ENCODE measurements around the gene NCOA4.
"Not testable (repeated sequence)": the region's sequence is repeated elsewhere in the genome, so short reads cannot be mapped to it uniquely, and the experiment has no call there.

NCOA4 gene

DNA sequence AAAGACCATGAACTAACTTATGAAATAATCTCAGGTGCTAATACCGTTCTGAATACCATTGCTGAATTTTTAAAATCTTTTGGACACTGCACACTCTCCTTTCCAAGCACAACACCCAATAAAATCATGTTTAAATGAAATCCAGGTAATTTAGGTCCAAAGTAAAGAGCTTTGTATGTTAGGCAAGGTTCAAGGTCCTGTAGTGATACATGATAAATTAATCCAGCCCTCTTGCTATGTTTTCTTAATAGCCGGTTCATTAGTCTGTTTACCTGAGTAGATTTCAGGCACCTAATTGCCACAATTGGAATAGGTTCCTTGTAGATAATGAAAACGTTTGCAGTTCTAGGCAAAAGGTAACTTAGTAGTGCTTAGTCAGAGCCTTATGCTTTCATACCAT is 44.8 kb downstream of the NCOA4 start:
- DNase-seq (ENCODE audit: extremely low read depth in 1 of 2, low read depth in 1 of 2), result not testable (repeated sequence)

- not testable (repeated sequence) for DNase-seq (ENCODE audit: extremely low read depth in 1 of 2, low read depth in 1 of 2)
Observed at GRCh38 chr10:45984473-45984872, 46.0 kb downstream of the NCOA4 start.

DNA sequence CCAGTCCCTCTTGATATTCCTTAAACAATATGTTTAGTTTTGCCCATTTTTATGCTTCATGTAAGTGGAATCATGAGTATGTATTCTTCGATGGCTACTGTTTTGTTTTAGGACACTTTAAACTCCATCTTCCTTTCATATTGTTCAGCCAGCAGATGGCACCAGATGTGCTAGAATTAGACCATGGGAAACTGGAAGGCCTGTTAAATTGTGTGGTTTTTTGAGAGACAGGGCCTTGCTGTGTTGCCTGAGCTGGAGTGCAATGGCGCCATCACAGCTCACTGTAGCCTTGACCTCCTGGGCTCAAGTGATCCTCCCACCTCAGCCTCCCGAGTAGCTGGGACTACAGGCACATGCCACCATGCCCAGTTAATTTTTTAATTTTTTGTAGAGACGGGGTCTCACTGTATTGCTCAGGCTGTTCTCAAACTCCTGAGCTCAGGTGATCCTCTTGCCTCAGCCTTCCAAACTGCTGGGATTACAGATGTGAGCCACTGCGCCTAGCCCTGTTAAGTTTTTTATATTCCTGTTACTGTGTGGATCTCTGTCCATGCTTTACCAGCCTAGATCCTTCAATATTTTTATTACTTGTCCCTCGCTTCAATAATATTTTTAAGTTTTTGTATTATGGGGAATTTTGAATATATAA is 46.8 kb downstream of the NCOA4 start:
- DNase-seq (ENCODE audit: extremely low read depth in 1 of 2, low read depth in 1 of 2), result not testable (repeated sequence)

- DNase-seq (ENCODE audit: extremely low read depth in 1 of 2, low read depth in 1 of 2), result not testable (repeated sequence)
Observed at GRCh38 chr10:45981367-45981766, 49.1 kb downstream of the NCOA4 start.

DNA sequence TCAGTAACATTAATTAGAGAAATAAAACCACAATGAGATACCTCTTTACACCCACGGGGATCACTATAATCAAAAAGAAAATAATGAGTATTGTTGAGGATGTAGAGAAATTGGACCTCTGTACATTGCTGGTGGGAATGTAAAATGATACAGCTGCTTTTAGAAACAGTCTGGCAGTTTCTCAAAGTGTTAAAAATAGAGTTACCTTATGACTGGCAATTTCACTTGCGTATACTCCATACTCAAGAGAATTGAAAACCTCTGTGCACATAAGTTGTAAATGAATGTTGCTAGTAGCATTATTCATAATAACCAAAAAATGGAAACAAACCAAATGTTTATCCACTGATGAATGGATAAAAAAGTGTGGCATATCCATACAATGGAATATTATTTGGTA is 51.9 kb downstream of the NCOA4 start:
- not testable (repeated sequence) for DNase-seq (ENCODE audit: extremely low read depth in 1 of 2, low read depth in 1 of 2)

DNA sequence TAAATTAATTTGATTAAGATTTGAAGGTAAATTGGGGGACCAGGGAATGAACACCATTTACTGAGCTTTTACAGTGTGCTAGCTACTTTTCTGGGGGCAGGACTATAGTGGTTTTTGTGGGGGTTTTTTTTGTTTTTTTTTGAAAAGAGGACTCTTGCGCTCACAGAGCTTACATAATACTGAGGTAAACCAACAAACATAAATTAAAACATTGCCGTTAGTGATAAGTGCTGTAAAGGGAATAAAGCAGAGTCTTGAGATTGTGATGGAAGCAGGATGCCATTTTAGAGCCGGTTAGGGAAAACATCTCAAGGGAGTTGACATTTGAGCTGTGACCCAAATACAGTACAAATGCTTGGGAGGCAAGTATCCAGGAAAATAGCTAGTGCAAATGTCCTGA is 56.4 kb downstream of the NCOA4 start:
- DNase-seq (ENCODE audit: extremely low read depth in 1 of 2, low read depth in 1 of 2), result not testable (repeated sequence)

- not testable (repeated sequence) for DNase-seq (ENCODE audit: extremely low read depth in 1 of 2, low read depth in 1 of 2)
Observed at GRCh38 chr10:45972813-45973169, 57.6 kb downstream of the NCOA4 start.

DNA sequence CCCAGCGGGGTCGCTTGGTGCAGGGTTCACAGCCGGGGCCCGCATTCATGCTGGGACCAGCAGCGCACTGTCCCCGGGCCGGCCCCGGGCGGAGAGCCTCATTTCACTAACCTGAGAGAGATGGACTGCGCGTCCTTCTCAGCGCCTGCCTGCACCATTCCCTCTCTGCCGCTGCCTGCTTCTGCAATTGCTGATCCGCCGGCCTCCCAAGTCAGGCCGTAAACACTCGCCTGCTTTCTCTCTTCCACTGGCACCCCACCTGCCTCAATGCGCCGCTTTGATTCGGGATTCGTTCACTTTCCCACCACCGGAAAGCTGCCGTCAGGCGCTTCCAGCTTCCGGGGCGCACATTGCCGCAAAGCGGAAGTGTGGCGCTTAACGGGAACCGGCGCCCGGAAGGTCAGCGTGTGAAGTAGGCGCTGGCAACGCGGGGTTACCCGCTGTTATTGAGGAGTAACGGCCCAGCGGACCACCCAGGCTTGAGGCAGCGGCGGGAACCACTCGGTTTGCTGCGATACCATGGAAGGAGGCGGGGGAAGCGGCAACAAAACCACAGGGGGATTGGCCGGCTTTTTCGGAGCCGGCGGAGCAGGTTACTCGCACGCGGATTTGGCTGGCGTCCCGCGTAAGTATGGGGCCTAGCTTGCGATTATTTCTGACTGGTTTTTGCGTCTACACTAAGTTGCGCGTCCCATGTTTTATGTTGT is 58.2 kb downstream of the NCOA4 start, which contains the start of gene TIMM23:
TSS of gene TIMM23 (plus strand) at position 384 of the 707 bp plus-strand sequence. CDS start at position 520, 136 bp downstream.
- DNase-seq (ENCODE audit: extremely low read depth in 1 of 2, low read depth in 1 of 2), result peak; percentile 72 to 77

- DNase-seq (ENCODE audit: extremely low read depth in 1 of 2, low read depth in 1 of 2), result not testable (repeated sequence)
Observed at GRCh38 chr10:45971742-45972105, 58.7 kb downstream of the NCOA4 start.

- not testable (repeated sequence) for DNase-seq (ENCODE audit: extremely low read depth in 1 of 2, low read depth in 1 of 2)
Observed at GRCh38 chr10:45971019-45971418, 59.4 kb downstream of the NCOA4 start.

DNA sequence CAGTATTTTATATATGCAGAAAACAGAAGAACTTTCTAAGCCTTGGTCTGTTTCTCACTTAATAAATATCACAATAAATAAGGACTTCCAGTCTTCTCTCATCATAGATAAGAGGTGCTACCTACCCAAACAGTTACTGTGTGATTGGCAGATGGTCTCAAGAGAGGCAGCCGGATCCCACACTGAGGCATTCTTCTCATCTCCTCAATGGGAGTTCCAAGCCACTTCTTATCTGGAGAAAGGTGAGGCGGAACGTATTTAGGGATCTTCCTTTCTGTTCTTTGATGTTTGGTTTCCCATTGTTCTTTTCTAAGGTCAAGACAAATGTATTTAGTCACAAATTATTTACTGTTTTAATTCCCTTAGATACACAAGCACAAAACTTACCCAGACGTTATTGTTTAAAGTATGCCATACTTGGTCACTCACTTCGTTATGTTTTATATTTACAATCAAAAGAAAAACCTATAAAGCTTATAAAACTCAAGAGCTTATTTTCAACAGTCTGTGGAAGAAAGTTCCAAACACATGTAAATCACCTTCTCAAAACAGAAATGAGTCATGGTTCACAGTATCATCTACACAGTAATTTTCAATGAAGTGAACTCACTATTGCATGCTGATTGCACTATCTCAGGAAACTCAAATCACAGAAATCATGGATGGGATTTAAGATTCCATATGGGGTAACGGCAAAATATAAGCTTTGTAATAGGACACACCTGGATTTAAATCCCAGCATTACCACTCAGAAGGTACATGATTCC is 67.6 kb downstream of the NCOA4 start:
- DNase-seq (ENCODE audit: extremely low read depth in 1 of 2, low read depth in 1 of 2), result not testable (repeated sequence)

- not testable (repeated sequence) for DNase-seq (ENCODE audit: extremely low read depth in 1 of 2, low read depth in 1 of 2)
Observed at GRCh38 chr10:45957928-45958327, 72.5 kb downstream of the NCOA4 start.

GRCh38 chr10:45956634-45957033 is 73.8 kb downstream of the NCOA4 start:
- not testable (repeated sequence) for DNase-seq (ENCODE audit: extremely low read depth in 1 of 2, low read depth in 1 of 2)
